CD4-positive, alpha-beta T cell treated with Interleukin-4 for 1 hour (primary cell): ENCODE data around the gene TTC8.
"Not testable (repeated sequence)": the region's sequence is repeated elsewhere in the genome, so short reads cannot be mapped to it uniquely, and the experiment has no call there.

Experiments
- DNase-seq, 2 donors: peaks; one replicate each; pipeline ENCODE4 v3.0.0-alpha.2; 2020 to 2022

TTC8 gene

DNA sequence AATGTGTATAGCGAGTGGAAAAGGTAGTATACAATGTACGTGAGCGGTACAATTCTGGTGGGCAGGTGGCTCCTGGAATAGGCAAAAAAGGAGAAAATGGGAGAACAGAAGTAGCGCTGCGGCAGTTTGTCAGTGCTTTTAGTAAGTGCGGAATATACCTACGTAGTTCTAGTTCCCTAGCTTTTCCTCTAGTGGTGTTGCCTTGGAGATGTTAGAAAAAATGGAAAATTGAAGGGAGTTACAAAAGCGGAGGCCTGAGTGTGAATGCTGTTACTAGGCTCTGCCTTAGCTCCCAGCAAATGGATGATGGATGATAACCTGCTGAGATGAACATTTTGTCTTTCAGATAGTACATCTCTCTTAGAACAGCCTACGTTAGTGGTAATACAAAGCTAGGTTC lies 1.1 kb downstream of the TTC8 start:
- no peak for DNase-seq

GRCh38 chr14:88829188-88829587 lies 4.7 kb downstream of the TTC8 start:
- no peak for DNase-seq

DNA sequence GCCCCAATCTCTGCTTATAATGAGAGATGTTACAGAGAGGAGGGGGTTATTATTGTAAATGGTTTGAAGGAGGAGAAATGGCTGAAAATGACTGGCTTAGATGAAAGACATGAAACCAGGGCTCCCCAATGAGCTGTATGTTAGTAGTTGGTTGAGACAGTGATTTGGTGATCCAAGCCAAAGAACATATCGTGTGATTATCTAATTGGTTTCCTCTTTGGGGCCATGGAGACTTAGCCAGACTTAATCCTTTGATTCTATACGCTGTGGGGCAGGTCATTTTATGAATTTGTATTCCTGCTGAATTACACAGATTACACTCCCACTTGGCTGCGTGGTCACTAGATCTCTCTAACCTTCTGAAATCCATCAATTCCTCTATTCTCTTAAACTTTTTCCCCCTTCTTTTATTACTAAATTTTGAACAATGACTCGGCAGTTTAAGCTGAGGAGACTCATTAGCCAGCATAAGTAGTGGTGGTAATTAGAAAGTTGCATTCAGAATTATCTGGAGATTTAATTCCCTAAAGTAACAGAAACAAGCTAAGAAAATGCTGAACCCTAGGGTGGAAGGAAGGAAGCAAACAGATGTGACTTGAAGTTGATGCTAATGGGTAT lies 5.3 kb downstream of the TTC8 start:
- DNase-seq, result no peak

DNA sequence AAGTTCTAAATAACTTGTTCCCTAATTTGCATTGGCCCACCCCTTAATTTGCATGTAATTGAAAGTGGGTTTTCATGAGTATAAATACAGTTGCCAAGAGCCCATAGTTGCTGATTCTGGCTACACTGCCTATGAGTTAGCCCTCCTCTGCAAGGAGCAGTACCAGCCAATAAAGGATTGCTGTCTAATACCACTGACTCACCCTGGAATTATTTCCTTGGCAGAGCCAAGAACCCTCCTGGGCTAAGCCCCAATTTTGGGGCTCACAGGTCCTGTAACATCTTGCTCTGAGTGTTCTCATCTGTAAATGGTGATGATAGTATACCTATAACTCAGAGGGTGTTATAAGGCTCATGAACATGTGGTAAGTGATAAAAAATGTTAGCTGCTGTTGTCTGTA lies 6.8 kb downstream of the TTC8 start:
- DNase-seq, result no peak

GRCh38 chr14:88834883-88835431 lies 10.5 kb downstream of the TTC8 start:
- no peak for DNase-seq

GRCh38 chr14:88835661-88836060 lies 11.2 kb downstream of the TTC8 start:
- DNase-seq, result no peak

- DNase-seq, result no peak
Observed at GRCh38 chr14:88837495-88837894, 13.0 kb downstream of the TTC8 start.

- DNase-seq, result no peak
Observed at GRCh38 chr14:88838015-88838414, 13.6 kb downstream of the TTC8 start.

- no peak for DNase-seq
Observed at GRCh38 chr14:88840926-88841325, 16.5 kb downstream of the TTC8 start.

GRCh38 chr14:88841741-88842140 lies 17.3 kb downstream of the TTC8 start:
- DNase-seq, result no peak

DNA sequence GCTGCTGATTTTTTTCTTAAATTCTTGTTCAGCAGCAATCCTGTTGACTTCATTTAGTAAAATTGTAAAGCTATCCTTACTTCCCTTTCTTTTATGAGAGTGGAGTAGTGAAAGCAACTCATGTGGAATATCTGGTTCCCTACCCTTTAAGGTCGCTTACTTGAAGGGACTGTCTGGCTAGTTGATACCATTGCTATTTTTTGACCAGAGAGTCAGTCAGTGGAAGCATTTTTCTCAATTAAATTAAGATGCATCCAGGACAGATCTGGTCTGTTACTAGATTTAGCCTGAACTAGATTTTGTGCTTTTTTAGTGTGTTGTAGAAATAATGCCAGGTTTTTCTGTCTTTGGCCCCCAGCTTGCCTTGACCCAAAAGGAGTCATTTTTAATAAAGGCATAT lies 18.0 kb downstream of the TTC8 start:
- no peak for DNase-seq

- DNase-seq, result no peak
Observed at GRCh38 chr14:88844980-88845491, 20.6 kb downstream of the TTC8 start.

DNA sequence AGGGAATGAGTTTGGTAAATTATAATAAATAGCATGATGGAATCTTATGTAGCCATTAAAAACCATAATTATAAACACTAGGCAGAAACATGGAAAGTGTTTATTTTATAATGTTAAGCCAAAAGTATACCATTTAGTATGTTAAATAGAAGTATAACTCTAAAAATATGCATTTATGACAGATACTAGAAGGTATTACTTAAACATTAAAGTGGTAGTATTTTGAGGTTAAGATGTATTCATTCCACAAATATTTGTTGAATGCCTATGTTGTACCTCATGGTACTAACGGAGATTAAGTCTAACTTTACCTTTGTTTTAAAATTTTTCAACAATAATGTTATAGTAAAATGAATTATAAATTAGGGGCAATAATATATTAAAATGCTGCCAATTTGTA lies 24.1 kb downstream of the TTC8 start:
- no peak for DNase-seq

DNA sequence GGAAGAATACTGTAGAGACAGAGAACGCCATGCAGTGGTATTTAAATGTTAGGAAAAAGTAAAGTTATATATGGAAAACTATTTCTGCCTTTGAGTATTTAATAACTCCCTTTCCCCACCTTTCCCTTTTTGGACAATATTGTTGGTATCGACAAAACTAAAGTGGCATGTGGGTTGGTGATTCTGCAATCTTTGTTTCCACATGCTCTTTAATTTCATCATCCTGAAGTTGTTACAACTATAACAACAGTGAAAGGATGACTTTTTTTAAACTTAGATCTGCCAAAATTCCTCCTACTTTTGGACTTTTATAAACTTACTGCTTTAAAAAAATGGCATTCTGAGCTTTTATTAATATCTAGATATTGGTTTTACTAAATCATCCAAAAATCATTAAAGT lies 25.3 kb downstream of the TTC8 start:
- DNase-seq, result no peak

GRCh38 chr14:88851587-88851986 lies 27.1 kb downstream of the TTC8 start:
- no peak for DNase-seq

DNA sequence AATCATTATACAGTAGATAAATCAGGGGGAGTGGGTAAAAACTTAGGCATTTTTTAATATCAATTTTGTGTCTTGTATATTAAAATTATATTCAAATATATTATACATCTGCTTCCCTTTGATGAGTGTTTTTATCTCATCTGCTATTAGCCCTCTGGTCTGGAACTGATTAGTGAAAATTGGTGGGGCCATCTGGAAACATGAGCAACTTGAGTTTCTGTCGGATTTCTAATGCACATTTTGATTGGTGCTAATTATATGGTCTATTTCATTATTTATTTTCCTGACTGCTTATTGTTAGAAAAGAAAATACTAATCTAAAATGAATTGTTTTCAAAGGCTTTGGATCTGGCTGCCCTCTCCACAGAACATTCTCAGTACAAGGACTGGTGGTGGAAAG lies 28.2 kb downstream of the TTC8 start:
- no peak for DNase-seq

GRCh38 chr14:88853129-88853528 lies 28.7 kb downstream of the TTC8 start:
- no peak for DNase-seq

- DNase-seq, result no peak
Observed at GRCh38 chr14:88856786-88857366, 32.4 kb downstream of the TTC8 start.

DNA sequence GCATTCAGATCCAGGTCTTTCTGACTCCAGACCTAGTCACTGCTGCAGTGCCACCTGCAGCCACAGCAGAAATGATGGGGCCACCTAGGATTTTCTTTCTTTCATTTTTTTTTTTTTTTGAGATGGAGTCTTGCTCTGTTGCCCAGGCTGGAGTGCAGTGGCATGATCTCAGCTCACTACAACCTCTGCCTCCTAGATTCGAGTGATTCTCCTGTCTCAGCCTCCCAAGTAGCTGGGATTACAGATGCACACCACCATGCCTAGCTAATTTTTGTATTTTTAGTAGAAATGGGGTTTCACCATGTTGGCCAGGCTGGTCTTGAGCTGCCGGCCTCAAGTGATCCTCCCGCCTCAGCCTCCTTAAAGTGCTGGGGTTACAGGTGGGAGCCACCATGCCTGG lies 33.4 kb downstream of the TTC8 start:
- DNase-seq, result not testable (repeated sequence)

DNA sequence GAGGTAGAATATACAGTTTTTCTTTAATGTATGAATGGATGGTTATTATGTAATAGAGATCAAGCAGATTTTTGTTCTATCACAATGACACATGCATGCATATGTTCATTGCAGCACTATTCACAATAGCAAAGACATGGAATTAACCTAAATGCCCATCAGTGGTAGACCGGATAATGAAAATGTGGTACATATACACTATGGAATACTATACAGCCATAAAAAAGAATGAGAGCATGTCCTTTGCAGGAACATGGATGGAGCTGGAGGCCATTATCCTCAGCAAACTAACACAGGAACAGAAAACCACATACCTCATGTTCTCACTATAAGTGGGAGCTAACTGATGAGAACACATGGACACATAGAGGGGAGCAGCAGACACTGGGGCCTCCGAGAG lies 34.7 kb downstream of the TTC8 start:
- DNase-seq, result not testable (repeated sequence)

- no peak for DNase-seq
Observed at GRCh38 chr14:88863167-88863566, 38.7 kb downstream of the TTC8 start.

GRCh38 chr14:88864198-88864597 lies 39.7 kb downstream of the TTC8 start:
- no peak for DNase-seq

DNA sequence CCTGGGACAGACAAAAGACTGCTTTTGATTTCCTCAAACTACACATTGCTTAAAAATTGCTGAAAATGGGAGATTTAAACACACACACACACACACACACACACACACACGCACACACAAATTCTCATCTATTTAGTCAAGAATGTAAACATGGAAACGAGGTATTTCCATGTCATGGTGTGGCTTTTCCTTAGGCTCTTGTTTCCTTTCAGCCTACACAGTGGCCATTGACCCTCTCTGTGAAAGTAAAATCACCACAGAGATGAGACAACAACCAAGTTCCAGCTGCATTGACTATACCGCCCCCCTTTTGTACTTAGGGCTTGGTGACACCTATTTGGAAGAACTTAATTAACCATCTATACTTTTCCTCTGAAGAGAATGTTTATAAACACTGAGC lies 41.9 kb downstream of the TTC8 start:
- no peak for DNase-seq

DNA sequence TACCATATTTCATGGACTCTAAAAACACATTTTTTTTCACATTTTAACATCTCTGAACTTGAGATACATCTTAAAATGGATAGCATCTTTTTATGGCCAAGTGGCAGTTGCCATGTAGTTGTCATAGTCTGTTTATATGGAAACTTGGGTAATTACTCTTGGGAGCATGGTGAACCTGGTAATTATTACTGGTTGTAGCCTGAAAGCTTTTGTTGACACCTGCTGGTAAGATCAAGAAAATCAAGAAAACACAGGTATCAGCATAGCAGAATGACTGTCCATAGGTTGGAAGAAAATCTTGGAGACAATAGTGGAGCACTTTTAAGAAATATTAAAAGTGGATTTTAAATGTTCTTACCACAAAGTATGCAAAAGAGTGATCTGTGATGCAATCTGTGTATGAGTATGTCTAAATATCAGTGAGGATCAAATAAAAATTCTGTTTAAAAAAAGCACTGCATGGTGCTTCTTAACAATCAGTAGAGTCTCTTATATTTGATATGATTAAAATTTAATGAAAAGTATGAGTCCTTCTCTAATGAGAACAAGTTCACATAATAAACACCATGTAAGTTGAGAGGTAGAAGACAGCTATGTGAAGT lies 44.2 kb downstream of the TTC8 start:
- peak in 1 of 2 donors; percentile 22 for DNase-seq
